IMR-90 (cell line): ENCODE results near the gene MX1. TPM values are rescaled to one million over a fixed set of nuclear protein-coding genes. Genes with fewer than 3 reads are reported as not detected.

Experiments used
- ATAC-seq: fragments of 200-7000 bp; cut with Tn5 transposase; 2 replicates; pipeline ENCODE4 v1.9.1; 2020; ENCODE audit warnings: low read depth, mild to moderate bottlenecking, moderate library complexity
- BruUV-seq: library from RNA; stranded (reverse); fragments of 400-500 nt; replicated peaks from 2 replicates; lab custom pipeline; 2021; lab: Mats Ljungman, UMichigan
- CTCF ChIA-PET: fragments of 300-600 bp; formaldehyde crosslinking; extraction: SDS; loops from one replicate; lab custom pipeline; 2021; ENCODE audit warnings: antibody characterized with exemption; lab: Yijun Ruan, JAX
- POLR2A ChIA-PET: fragments of 300-600 bp; sonication (Branson Sonifier 250); formaldehyde crosslinking; loops from one replicate; lab custom pipeline; 2022; ENCODE audit warnings: antibody characterized with exemption; ENCODE audit not compliant: unreplicated experiment; lab: Charles Lee
- DNase-seq: peaks from one replicate; pipeline ENCODE4 v3.0.0; 2013
- H2AFZ ChIP-seq: replicated peaks from 2 replicates; pipeline ENCODE3; 2013; ENCODE audit warnings: low read length, mild to moderate bottlenecking; ENCODE audit not compliant: poor library complexity
- H2AK5ac ChIP-seq: 2 replicates; pipeline ENCODE4 v1.6.1; 2013; ENCODE audit warnings: low read depth, low read length, inconsistent platforms
- H2AK9ac ChIP-seq: replicated peaks from 2 replicates; pipeline ENCODE3; 2013; ENCODE audit warnings: mild to moderate bottlenecking, low read depth, low read length, moderate library complexity; ENCODE audit not compliant: poor library complexity
- H2BK120ac ChIP-seq: 2 replicates; pipeline ENCODE4 v1.6.1; 2013; ENCODE audit warnings: low read depth, low read length, inconsistent platforms
- H2BK15ac ChIP-seq: 3 replicates; pipeline ENCODE4 v1.6.1; 2013; ENCODE audit warnings: low read depth, low read length, inconsistent platforms
- H2BK20ac ChIP-seq: 2 replicates; pipeline ENCODE4 v1.6.1; 2013; ENCODE audit warnings: low read depth, mild to moderate bottlenecking, inconsistent platforms, low read length, moderate library complexity
- H2BK5ac ChIP-seq: 2 replicates; pipeline ENCODE4 v1.6.1; 2013; ENCODE audit warnings: mild to moderate bottlenecking, low read depth, low read length, inconsistent platforms; ENCODE audit not compliant: poor library complexity, severe bottlenecking
- H3K14ac ChIP-seq: replicated peaks from 2 replicates; pipeline ENCODE4 v1.6.1; 2013; ENCODE audit warnings: low read depth, low read length, inconsistent platforms
- H3K18ac ChIP-seq: 2 replicates; pipeline ENCODE4 v1.6.1; 2013; ENCODE audit warnings: low read depth, low read length, control low read depth
- H3K23ac ChIP-seq: 2 replicates; pipeline ENCODE4 v1.6.1; 2013; ENCODE audit warnings: low read depth, low read length, inconsistent platforms
- H3K27ac ChIP-seq: 2 replicates; pipeline ENCODE4 v1.5.1; 2013; ENCODE audit warnings: mild to moderate bottlenecking, control low read depth, low read length; ENCODE audit not compliant: insufficient read depth
- H3K27me3 ChIP-seq: 2 replicates; pipeline ENCODE4 v1.6.1; 2013; ENCODE audit warnings: low read length; ENCODE audit not compliant: control insufficient read depth, insufficient read depth
- H3K36me3 ChIP-seq: 2 replicates; pipeline ENCODE4 v1.6.1; 2013; ENCODE audit warnings: low read length, mixed read lengths; ENCODE audit not compliant: control insufficient read depth, insufficient read depth
- H3K4ac ChIP-seq: 2 replicates; pipeline ENCODE4 v1.6.1; 2013; ENCODE audit warnings: low read depth, low read length, inconsistent platforms
- H3K4me1 ChIP-seq: 2 replicates; pipeline ENCODE4 v1.6.1; 2013; ENCODE audit warnings: low read length, mixed read lengths; ENCODE audit not compliant: control insufficient read depth, insufficient read depth
- H3K4me2 ChIP-seq: 2 replicates; pipeline ENCODE4 v1.6.1; 2013; ENCODE audit warnings: low read depth, mild to moderate bottlenecking, control low read depth, low read length, moderate library complexity
- H3K4me3 ChIP-seq: 2 replicates; pipeline ENCODE4 v1.5.1; 2013; ENCODE audit warnings: low read depth, mild to moderate bottlenecking, control low read depth, low read length, moderate library complexity; ENCODE audit not compliant: insufficient read depth
- H3K56ac ChIP-seq: 2 replicates; pipeline ENCODE4 v1.6.1; 2013; ENCODE audit warnings: low read length, inconsistent platforms; ENCODE audit not compliant: insufficient read depth; ENCODE audit errors: extremely low read depth
- H3K79me1 ChIP-seq, 2 experiments: 2 replicates each; pipeline ENCODE4 v1.6.1; 2013; ENCODE audit warnings: low read length in 2 of 2, inconsistent platforms in 1 of 2, low read depth in 1 of 2
- H3K9ac ChIP-seq: 2 replicates; pipeline ENCODE4 v1.6.1; 2013; ENCODE audit warnings: low read depth, low read length, control low read depth
- H3K9me1 ChIP-seq: 2 replicates; pipeline ENCODE4 v1.6.1; 2013; ENCODE audit warnings: low read length, inconsistent platforms; ENCODE audit not compliant: insufficient read depth
- H3K9me3 ChIP-seq: 2 replicates; pipeline ENCODE4 v1.6.1; 2013; ENCODE audit warnings: low read length; ENCODE audit not compliant: control insufficient read depth, insufficient read depth
- H4K20me1 ChIP-seq: 2 replicates; pipeline ENCODE4 v1.6.1; 2013; ENCODE audit warnings: low read length, inconsistent platforms; ENCODE audit not compliant: insufficient read depth
- H4K5ac ChIP-seq: 2 replicates; pipeline ENCODE4 v1.6.1; 2013; ENCODE audit warnings: mild to moderate bottlenecking, low read depth, low read length, control low read depth
- H4K8ac ChIP-seq, 2 experiments: 2 replicates each; pipeline ENCODE4 v1.6.1; 2013; ENCODE audit warnings: low read depth in 2 of 2, low read length in 2 of 2, control low read depth in 1 of 2, inconsistent platforms in 1 of 2
- H4K91ac ChIP-seq: 2 replicates; pipeline ENCODE4 v1.6.1; 2013; ENCODE audit warnings: low read depth, low read length, inconsistent platforms; ENCODE audit not compliant: insufficient read depth
- BHLHE40 ChIP-seq: fragments of 150-350 bp; IDR thresholded peaks from 2 replicates; pipeline ENCODE4 v1.6.1; 2016; ENCODE audit warnings: mild to moderate bottlenecking, low read depth, low read length
- CEBPB ChIP-seq: IDR thresholded peaks from 2 replicates; pipeline ENCODE4 v1.6.1; 2012; ENCODE audit warnings: low read depth, low read length, improper control_type of control experiment
- CHD1 ChIP-seq: IDR thresholded peaks from 2 replicates; pipeline ENCODE4 v1.6.1; 2012; ENCODE audit warnings: low read depth, low read length, improper control_type of control experiment
- CTCF ChIP-seq: conservative IDR thresholded peaks from 2 replicates; pipeline ENCODE4 v1.5.1; 2012; ENCODE audit warnings: mild to moderate bottlenecking, low read depth, low read length, improper control_type of control experiment
- ELK1 ChIP-seq: fragments of 150-350 bp; IDR thresholded peaks from 2 replicates; pipeline ENCODE4 v1.6.1; 2016; ENCODE audit warnings: low read depth, mild to moderate bottlenecking, low read length, moderate library complexity, borderline replicate concordance
- FOS ChIP-seq: fragments of 150-350 bp; IDR thresholded peaks from 2 replicates; pipeline ENCODE4 v1.6.1; 2016; ENCODE audit warnings: low read depth, low read length
- MAFK ChIP-seq: IDR thresholded peaks from 2 replicates; pipeline ENCODE4 v1.6.1; 2012; ENCODE audit warnings: low read depth, low read length, improper control_type of control experiment
- MAZ ChIP-seq: IDR thresholded peaks from 2 replicates; pipeline ENCODE4 v1.6.1; 2012; ENCODE audit warnings: low read depth, mild to moderate bottlenecking, low read length, improper control_type of control experiment, moderate library complexity, borderline replicate concordance
- MXI1 ChIP-seq: IDR thresholded peaks from 2 replicates; pipeline ENCODE4 v1.6.1; 2012; ENCODE audit warnings: low read depth, mild to moderate bottlenecking, low read length, moderate library complexity, borderline replicate concordance
- NFE2L2 ChIP-seq: fragments of 150-350 bp; IDR thresholded peaks from 2 replicates; pipeline ENCODE4 v1.6.1; 2016; ENCODE audit warnings: low read depth, mild to moderate bottlenecking, low read length
- POLR2A ChIP-seq: IDR thresholded peaks from 2 replicates; pipeline ENCODE4 v1.6.1; 2012; ENCODE audit warnings: mild to moderate bottlenecking, low read depth, low read length
- RAD21 ChIP-seq: IDR thresholded peaks from 2 replicates; pipeline ENCODE4 v1.6.1; 2012; ENCODE audit warnings: low read length, improper control_type of control experiment
- RCOR1 ChIP-seq: IDR thresholded peaks from 2 replicates; pipeline ENCODE4 v1.6.1; 2012; ENCODE audit warnings: mild to moderate bottlenecking, low read length, improper control_type of control experiment; ENCODE audit not compliant: insufficient replicate concordance
- RFX5 ChIP-seq: IDR thresholded peaks from 2 replicates; pipeline ENCODE4 v1.8.0; 2012; ENCODE audit warnings: low read depth, mild to moderate bottlenecking, low read length, moderate library complexity
- SMC3 ChIP-seq: fragments of 150-350 bp; IDR thresholded peaks from 2 replicates; pipeline ENCODE4 v1.6.1; 2016; ENCODE audit warnings: low read depth, mild to moderate bottlenecking, antibody characterized with exemption, low read length, moderate library complexity
- USF2 ChIP-seq: fragments of 150-350 bp; IDR thresholded peaks from 2 replicates; pipeline ENCODE4 v1.6.1; 2017; ENCODE audit warnings: mild to moderate bottlenecking, antibody characterized with exemption, low read length, low read depth
- WGBS, 2 experiments: methylation state at CpG; one replicate each; pipeline versions ENCODE4 v1.1.5 to v1.1.7; 2013; ENCODE audit warnings: missing lambda C conversion rate in 2 of 2; ENCODE audit not compliant: insufficient read length in 1 of 2; ENCODE audit errors: extremely low coverage in 2 of 2; 5-methylcytosine and 5-hydroxymethylcytosine counted together
- dilution Hi-C: fragments of 300-500 bp; cut with HindIII; formaldehyde crosslinking; loops from one replicate; pipeline ENCODE4 v1.14.3; 2018; ENCODE audit warnings: low sequenced_read_pairs; ENCODE audit not compliant: unreplicated experiment
- in situ Hi-C: fragments of 300-500 bp; cut with MboI; formaldehyde crosslinking; loops from 3 replicates; pipeline ENCODE4 v1.14.3; 2019; ENCODE audit warnings: low sequenced_read_pairs, inconsistent platforms, mixed read lengths
- intact Hi-C: fragments of 100-400 bp; cut with micrococcal nuclease; formaldehyde crosslinking; loops from 2 replicates; pipeline ENCODE4 v1.10.0; 2022
- polyA plus RNA-seq, 3 experiments: library from polyadenylated mRNA; depleted of rRNA; stranded (reverse); fragments of >200 nt; gene quantifications; 2 replicates each; pipeline ENCODE4 v1.2.3, GENCODE V29; 2012; ENCODE audit warnings: low replicate concordance in 1 of 3
- total RNA-seq: library from RNA; depleted of rRNA; stranded (reverse); fragments of >200 nt; gene quantifications from 2 replicates; pipeline ENCODE4 v1.2.3, GENCODE V29; 2012

The MX1 gene
- total and polyA plus RNA-seq, 2 of the 4 experiments (the other 2 are of a cell fraction): 1.0 to 2.5 TPM

- intact Hi-C loops (loop anchor here (10.0 kb wide), 1 partner anchor 1367 kb away; no protein-coding TSS in a partner anchor), in situ Hi-C loops (no loop called here), dilution Hi-C loops (no loop called here)
- H3K56ac ChIP-seq: no peak overlapping the region
- H4K91ac ChIP-seq: no peak overlapping the region
- H2AFZ ChIP-seq: no peak overlapping the region
- no peaks in the 10 kb centered on the region for H3K79me1 ChIP-seq
- H3K23ac ChIP-seq: no peak overlapping the region
- no peak overlapping the region for H2BK120ac ChIP-seq
- CTCF ChIA-PET: no interaction called here
- no peak overlapping the region for H3K18ac ChIP-seq
- no peak overlapping the region for H4K5ac ChIP-seq
- no peak for ATAC-seq
- H4K8ac ChIP-seq: no peak overlapping the region
- H3K4me2 ChIP-seq: no peak overlapping the region
- H2BK15ac ChIP-seq: no peak overlapping the region
- 0% methylated on average over 1 of the region's 15 CpGs; no CpG with 5 or more reads in 1 of the 2 experiments for WGBS, 2 experiments
- H3K4me3 ChIP-seq: no peak overlapping the region
- peak overlapping the region; percentile 70 for H2AK9ac ChIP-seq
- H3K4ac ChIP-seq: no peak overlapping the region
- H3K27me3 ChIP-seq: no peaks in the 10 kb centered on the region; the same call in 1 of the 2 replicates
- no peak overlapping the region for H2BK5ac ChIP-seq
- H3K9me3 ChIP-seq: no peaks in the 10 kb centered on the region
- H3K14ac ChIP-seq: no peak overlapping the region
- H3K9me1 ChIP-seq: no peaks in the 10 kb centered on the region
- DNase-seq: no peak
- no peak for TF ChIP-seq BHLHE40
- TF ChIP-seq CTCF: no peak
- no peak for TF ChIP-seq CEBPB
- no peak for TF ChIP-seq POLR2A
- no peak for TF ChIP-seq SMC3
- no peak for TF ChIP-seq CHD1
- TF ChIP-seq MXI1: no peak
- no peak for TF ChIP-seq RAD21
- no peak for TF ChIP-seq RFX5
- TF ChIP-seq MAFK: no peak
- TF ChIP-seq ELK1: no peak
- no peak for TF ChIP-seq RCOR1
- no peak for TF ChIP-seq FOS
- TF ChIP-seq MAZ: no peak
- no peak for TF ChIP-seq NFE2L2
- no peak for TF ChIP-seq USF2
- H4K20me1 ChIP-seq: no peaks in the 10 kb centered on the region
- POLR2A ChIA-PET: no interaction called here
- H3K4me1 ChIP-seq: no peaks in the 10 kb centered on the region
- no peaks in the 10 kb centered on the region for H3K36me3 ChIP-seq
- H3K27ac ChIP-seq: no peak overlapping the region
- no peak overlapping the region for H3K9ac ChIP-seq
- BruUV-seq: no TSS peak
- H2AK5ac ChIP-seq: no peak overlapping the region
- H2BK20ac ChIP-seq: no peak overlapping the region
Observed at GRCh38 chr21:41477641-41478318, 51.7 kb downstream of the MX1 start.
